ENCODE results near the gene EIF2B4. TPM values are rescaled to one million over a fixed set of nuclear protein-coding genes. Genes with fewer than 3 reads are reported as not detected.
A peak's percentile ranks its signal among the peaks of the same experiment; 100 is the strongest.

Gene EIF2B4
- total and polyA plus RNA-seq, 2 of the 13 experiments (the other 11 are each of a cell fraction or from before 2014, with no cell fraction given), result 91.5 to 96.4 TPM

DNA sequence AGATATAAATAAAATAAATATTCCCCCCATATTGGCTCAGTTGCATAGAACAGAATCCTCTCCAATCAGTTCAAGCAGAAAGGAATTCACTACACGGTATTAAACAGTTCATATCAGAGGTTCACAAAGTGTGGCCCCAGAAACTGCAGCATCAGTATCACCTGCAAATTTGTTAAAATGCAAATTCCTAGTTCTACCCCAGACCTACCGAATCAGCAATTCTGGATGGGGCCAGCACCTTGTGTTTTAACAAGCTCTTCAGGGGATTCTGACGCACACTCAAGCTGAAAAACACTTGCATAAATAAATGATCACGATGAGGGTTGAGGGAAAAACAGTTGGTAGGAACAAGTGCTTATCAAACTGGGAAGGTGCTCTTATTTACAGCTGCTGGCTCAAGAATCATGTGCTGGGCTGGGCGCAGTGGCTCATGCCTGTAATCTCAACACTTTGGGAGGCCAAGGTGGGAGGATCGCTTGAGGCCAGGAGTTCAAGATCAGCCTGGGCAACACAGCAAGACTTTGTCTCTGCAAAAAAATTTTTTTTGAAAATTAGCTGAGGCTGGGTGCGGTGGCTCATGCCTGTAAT is 19.9 kb downstream of the EIF2B4 start (continued):
- TF ChIP-seq CENPT (CRISPR knock-in tag; IDR thresholded peaks at IDR 0.05; ENCODE audit: low read depth) (no peak), MEF2D (CRISPR knock-in tag; IDR thresholded peaks at IDR 0.05) (no peak), KDM3A (CRISPR knock-in tag; IDR thresholded peaks at IDR 0.05; ENCODE audit: low read depth) (no peak), ZNF143 (CRISPR knock-in tag; IDR thresholded peaks at IDR 0.05) (no peak), ZNF766 (CRISPR knock-in tag; IDR thresholded peaks at IDR 0.05; ENCODE audit: borderline replicate concordance) (no peak), ZNF510 (CRISPR knock-in tag; IDR thresholded peaks at IDR 0.05; ENCODE audit: low read depth) (no peak), NCOA1 (CRISPR knock-in tag; IDR thresholded peaks at IDR 0.05) (no peak), ZNF276 (CRISPR knock-in tag; IDR thresholded peaks at IDR 0.05; ENCODE audit: low read depth) (no peak), HOXA7 (CRISPR knock-in tag; IDR thresholded peaks at IDR 0.05) (no peak), ZNF770 (CRISPR knock-in tag; IDR thresholded peaks at IDR 0.05) (peak; percentile 45), HMGXB4 (CRISPR knock-in tag; IDR thresholded peaks at IDR 0.05; ENCODE audit: borderline replicate concordance in 1 of 2, low read depth in 1 of 2) (no peak), MYPOP (CRISPR knock-in tag; IDR thresholded peaks at IDR 0.05) (no peak), E2F1 (CRISPR knock-in tag; IDR thresholded peaks at IDR 0.05) (no peak)
- TF ChIP-seq, protein P1, sequence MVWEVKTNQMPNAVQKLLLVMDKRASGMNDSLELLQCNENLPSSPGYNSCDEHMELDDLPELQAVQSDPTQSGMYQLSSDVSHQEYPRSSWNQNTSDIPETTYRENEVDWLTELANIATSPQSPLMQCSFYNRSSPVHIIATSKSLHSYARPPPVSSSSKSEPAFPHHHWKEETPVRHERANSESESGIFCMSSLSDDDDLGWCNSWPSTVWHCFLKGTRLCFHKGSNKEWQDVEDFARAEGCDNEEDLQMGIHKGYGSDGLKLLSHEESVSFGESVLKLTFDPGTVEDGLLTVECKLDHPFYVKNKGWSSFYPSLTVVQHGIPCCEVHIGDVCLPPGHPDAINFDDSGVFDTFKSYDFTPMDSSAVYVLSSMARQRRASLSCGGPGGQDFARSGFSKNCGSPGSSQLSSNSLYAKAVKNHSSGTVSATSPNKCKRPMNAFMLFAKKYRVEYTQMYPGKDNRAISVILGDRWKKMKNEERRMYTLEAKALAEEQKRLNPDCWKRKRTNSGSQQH (CRISPR knock-in tag; IDR thresholded peaks at IDR 0.05; ENCODE audit: low read depth), result no peak
- TF ChIP-seq, protein P2, sequence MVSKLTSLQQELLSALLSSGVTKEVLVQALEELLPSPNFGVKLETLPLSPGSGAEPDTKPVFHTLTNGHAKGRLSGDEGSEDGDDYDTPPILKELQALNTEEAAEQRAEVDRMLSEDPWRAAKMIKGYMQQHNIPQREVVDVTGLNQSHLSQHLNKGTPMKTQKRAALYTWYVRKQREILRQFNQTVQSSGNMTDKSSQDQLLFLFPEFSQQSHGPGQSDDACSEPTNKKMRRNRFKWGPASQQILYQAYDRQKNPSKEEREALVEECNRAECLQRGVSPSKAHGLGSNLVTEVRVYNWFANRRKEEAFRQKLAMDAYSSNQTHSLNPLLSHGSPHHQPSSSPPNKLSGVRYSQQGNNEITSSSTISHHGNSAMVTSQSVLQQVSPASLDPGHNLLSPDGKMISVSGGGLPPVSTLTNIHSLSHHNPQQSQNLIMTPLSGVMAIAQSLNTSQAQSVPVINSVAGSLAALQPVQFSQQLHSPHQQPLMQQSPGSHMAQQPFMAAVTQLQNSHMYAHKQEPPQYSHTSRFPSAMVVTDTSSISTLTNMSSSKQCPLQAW (CRISPR knock-in tag; IDR thresholded peaks at IDR 0.05), result no peak
